Measurements from ENCODE around the gene LHX8. TPM values are rescaled to one million over a fixed set of nuclear protein-coding genes. Genes with fewer than 3 reads are reported as not detected.

The LHX8 gene
- total and polyA plus RNA-seq, 2 experiments from 2014 or later = not detected

- peak; percentile 27; the same call in 1 of the 2 replicates for TF ChIP-seq EZH2phosphoT487 (IDR thresholded peaks at IDR 0.05; ENCODE audit: insufficient read depth, low read depth)
- TF ChIP-seq EZH2 (IDR thresholded peaks at IDR 0.05; ENCODE audit: insufficient read depth, poor library complexity, severe bottlenecking) = peak; percentile 78
- Histone ChIP-seq H4K20me1 (ENCODE audit: insufficient read depth) (no peaks in the 10 kb centered on the region), H3K27ac (no peak overlapping the region), H2AFZ (peak overlapping the region; percentile 13; the same call in 1 of the 2 replicates), H3K36me3 (ENCODE audit: low read depth) (no peaks in the 10 kb centered on the region), H3K79me2 (ENCODE audit: insufficient read depth) (no peaks in the 10 kb centered on the region), H3K4me2 (ENCODE audit: unreplicated experiment) (peak overlapping the region; percentile 32), H3K4me3 (0 out of 2 replicates have a peak overlapping the region, but pooled peaks have one; percentile 9), H3K9me2 (ENCODE audit: insufficient read depth) (no peaks in the 10 kb centered on the region), H3F3A (ENCODE audit: insufficient read depth) (no peaks in the 10 kb centered on the region), H3K4me1 (ENCODE audit: insufficient read depth) (no peaks in the 10 kb centered on the region), H3K9ac (no peak overlapping the region), H3K27me3 (replicated peaks; ENCODE audit: insufficient read depth) (peaks cover 85% of the 10 kb centered on the region), H3K9me3 (ENCODE audit: low read depth) (no peaks in the 10 kb centered on the region)
- peak; percentile 33 for DNase-seq
- WGBS, 2 experiments (ENCODE audit: low coverage in 1 of 2, low lambda C conversion rate in 2 of 2, missing lambda C conversion rate in 2 of 2) = 6 to 8% methylated on average over 23 of the region's 23 CpGs
- in situ Hi-C loops (cut with MboI) = no loop called here
Observed at GRCh38 chr1:75135573-75136194, 1.5 kb downstream of the LHX8 start.

GRCh38 chr1:75136195-75136815 lies 2.1 kb downstream of the LHX8 start:
- Histone ChIP-seq H3K27me3 (replicated peaks; ENCODE audit: insufficient read depth) (peaks cover 85% of the 10 kb centered on the region), H3K9ac (no peak overlapping the region), H3K27ac (no peak overlapping the region), H3K4me2 (ENCODE audit: unreplicated experiment) (no peak overlapping the region), H3K9me3 (ENCODE audit: low read depth) (no peaks in the 10 kb centered on the region), H3F3A (ENCODE audit: insufficient read depth) (no peaks in the 10 kb centered on the region), H3K79me2 (ENCODE audit: insufficient read depth) (no peaks in the 10 kb centered on the region), H3K4me1 (ENCODE audit: insufficient read depth) (no peaks in the 10 kb centered on the region), H3K9me2 (ENCODE audit: insufficient read depth) (no peaks in the 10 kb centered on the region), H3K4me3 (no peak overlapping the region), H4K20me1 (ENCODE audit: insufficient read depth) (no peaks in the 10 kb centered on the region), H2AFZ (no peak overlapping the region), H3K36me3 (ENCODE audit: low read depth) (no peaks in the 10 kb centered on the region)
- in situ Hi-C loops (cut with MboI) = no loop called here
- peak; percentile 28 for DNase-seq
- WGBS, 2 experiments (ENCODE audit: low coverage in 1 of 2, low lambda C conversion rate in 2 of 2, missing lambda C conversion rate in 2 of 2) = 3 to 4% methylated on average over 53 to 61 of the region's 64 CpGs
- TF ChIP-seq EZH2phosphoT487 (IDR thresholded peaks at IDR 0.05; ENCODE audit: insufficient read depth, low read depth) (no peak), EZH2 (IDR thresholded peaks at IDR 0.05; ENCODE audit: insufficient read depth, poor library complexity, severe bottlenecking) (peak; percentile 17)

GRCh38 chr1:75136921-75137641 lies 2.9 kb downstream of the LHX8 start:
- Histone ChIP-seq H3K9ac (no peak overlapping the region), H3K4me2 (ENCODE audit: unreplicated experiment) (no peak overlapping the region), H3K79me2 (ENCODE audit: insufficient read depth) (no peaks in the 10 kb centered on the region), H3K27me3 (replicated peaks; ENCODE audit: insufficient read depth) (peaks cover 77% of the 10 kb centered on the region), H3K36me3 (ENCODE audit: low read depth) (no peaks in the 10 kb centered on the region), H3K27ac (no peak overlapping the region), H3K9me2 (ENCODE audit: insufficient read depth) (no peaks in the 10 kb centered on the region), H3F3A (ENCODE audit: insufficient read depth) (no peaks in the 10 kb centered on the region), H3K9me3 (ENCODE audit: low read depth) (no peaks in the 10 kb centered on the region), H2AFZ (no peak overlapping the region), H3K4me1 (ENCODE audit: insufficient read depth) (no peaks in the 10 kb centered on the region), H3K4me3 (no peak overlapping the region), H4K20me1 (ENCODE audit: insufficient read depth) (no peaks in the 10 kb centered on the region)
- WGBS, 2 experiments (ENCODE audit: low coverage in 1 of 2, low lambda C conversion rate in 2 of 2, missing lambda C conversion rate in 2 of 2) = 13 to 14% methylated on average over 23 to 36 of the region's 37 CpGs
- peak; percentile 54 for DNase-seq
- in situ Hi-C loops (cut with MboI) = no loop called here
- TF ChIP-seq EZH2 (IDR thresholded peaks at IDR 0.05; ENCODE audit: insufficient read depth, poor library complexity, severe bottlenecking) (no peak), EZH2phosphoT487 (IDR thresholded peaks at IDR 0.05; ENCODE audit: insufficient read depth, low read depth) (no peak)

- Histone ChIP-seq H2AFZ (no peak overlapping the region), H3K4me1 (ENCODE audit: insufficient read depth) (no peaks in the 10 kb centered on the region), H3K4me3 (no peak overlapping the region), H3F3A (ENCODE audit: insufficient read depth) (no peaks in the 10 kb centered on the region), H3K36me3 (ENCODE audit: low read depth) (no peaks in the 10 kb centered on the region), H3K4me2 (ENCODE audit: unreplicated experiment) (no peak overlapping the region), H3K27ac (no peak overlapping the region), H3K27me3 (replicated peaks; ENCODE audit: insufficient read depth) (no peaks in the 10 kb centered on the region), H3K79me2 (ENCODE audit: insufficient read depth) (no peaks in the 10 kb centered on the region), H4K20me1 (ENCODE audit: insufficient read depth) (no peaks in the 10 kb centered on the region), H3K9ac (no peak overlapping the region), H3K9me2 (ENCODE audit: insufficient read depth) (no peaks in the 10 kb centered on the region), H3K9me3 (ENCODE audit: low read depth) (no peaks in the 10 kb centered on the region)
- WGBS, 2 experiments (ENCODE audit: low coverage in 1 of 2, low lambda C conversion rate in 2 of 2, missing lambda C conversion rate in 2 of 2) = 34 to 40% methylated on average over 2 of the region's 2 CpGs
- TF ChIP-seq EZH2 (IDR thresholded peaks at IDR 0.05; ENCODE audit: insufficient read depth, poor library complexity, severe bottlenecking) (no peak), EZH2phosphoT487 (IDR thresholded peaks at IDR 0.05; ENCODE audit: insufficient read depth, low read depth) (no peak)
- in situ Hi-C loops (cut with MboI) = no loop called here
- no peak for DNase-seq
Observed at GRCh38 chr1:75152092-75152491, 17.9 kb downstream of the LHX8 start.

Data from GM23248 (cell line).